Right atrium auricular region (tissue), 2 donors: ENCODE results near the gene PDE2A. TPM values are rescaled to one million over a fixed set of nuclear protein-coding genes. Genes with fewer than 3 reads are reported as not detected.
A peak's percentile ranks its signal among the peaks of the same experiment; 100 is the strongest.

Experiments used
- DNase-seq: peaks from one replicate; pipeline ENCODE4 v3.0.0-alpha.2; 2019; ENCODE audit warnings: low spot score
- H3K27ac ChIP-seq, 2 donors: fragments of 200-600 bp; sonication (generic); 1 replicate in 1 of 2; 2 replicates in 1 of 2; pipeline ENCODE4 v1.5.1; 2016 to 2019
- H3K27me3 ChIP-seq, 2 donors: fragments of 200-600 bp; sonication (generic); one replicate each; pipeline versions ENCODE4 v1.5.1 to v1.6.0; 2017 to 2019
- H3K36me3 ChIP-seq: fragments of 200-600 bp; sonication (generic); one replicate; pipeline ENCODE4 v1.5.1; 2016
- H3K4me1 ChIP-seq, 2 donors: fragments of 200-600 bp; sonication (generic); one replicate each; pipeline versions ENCODE4 v1.5.1 to v1.6.0; 2017 to 2019
- H3K4me3 ChIP-seq, 2 donors: fragments of 200-600 bp; sonication (generic); 1 replicate in 1 of 2; 2 replicates in 1 of 2; pipeline ENCODE4 v1.5.1; 2017 to 2019; ENCODE audit warnings: mild to moderate bottlenecking in 1 of 2, moderate library complexity in 1 of 2
- H3K9me3 ChIP-seq, 2 donors: fragments of 200-600 bp; sonication (generic); one replicate each; pipeline ENCODE4 v1.5.1; 2019
- total RNA-seq, 2 donors: library from RNA; depleted of rRNA; stranded (reverse); fragments of >200 nt; gene quantifications; one replicate each; pipeline ENCODE4 v1.1.0, GENCODE V29; 2016
- TF ChIP-seq, protein P1 (sequence below), 2 donors: fragments of 200-600 bp; sonication (generic); IDR thresholded peaks; one replicate each; pipeline ENCODE4 v1.5.1; 2019; ENCODE audit warnings: antibody characterized with exemption in 2 of 2

Gene PDE2A
- total RNA-seq, 2 donors from 2014 or later, result 23.1 to 34.2 TPM

DNA sequence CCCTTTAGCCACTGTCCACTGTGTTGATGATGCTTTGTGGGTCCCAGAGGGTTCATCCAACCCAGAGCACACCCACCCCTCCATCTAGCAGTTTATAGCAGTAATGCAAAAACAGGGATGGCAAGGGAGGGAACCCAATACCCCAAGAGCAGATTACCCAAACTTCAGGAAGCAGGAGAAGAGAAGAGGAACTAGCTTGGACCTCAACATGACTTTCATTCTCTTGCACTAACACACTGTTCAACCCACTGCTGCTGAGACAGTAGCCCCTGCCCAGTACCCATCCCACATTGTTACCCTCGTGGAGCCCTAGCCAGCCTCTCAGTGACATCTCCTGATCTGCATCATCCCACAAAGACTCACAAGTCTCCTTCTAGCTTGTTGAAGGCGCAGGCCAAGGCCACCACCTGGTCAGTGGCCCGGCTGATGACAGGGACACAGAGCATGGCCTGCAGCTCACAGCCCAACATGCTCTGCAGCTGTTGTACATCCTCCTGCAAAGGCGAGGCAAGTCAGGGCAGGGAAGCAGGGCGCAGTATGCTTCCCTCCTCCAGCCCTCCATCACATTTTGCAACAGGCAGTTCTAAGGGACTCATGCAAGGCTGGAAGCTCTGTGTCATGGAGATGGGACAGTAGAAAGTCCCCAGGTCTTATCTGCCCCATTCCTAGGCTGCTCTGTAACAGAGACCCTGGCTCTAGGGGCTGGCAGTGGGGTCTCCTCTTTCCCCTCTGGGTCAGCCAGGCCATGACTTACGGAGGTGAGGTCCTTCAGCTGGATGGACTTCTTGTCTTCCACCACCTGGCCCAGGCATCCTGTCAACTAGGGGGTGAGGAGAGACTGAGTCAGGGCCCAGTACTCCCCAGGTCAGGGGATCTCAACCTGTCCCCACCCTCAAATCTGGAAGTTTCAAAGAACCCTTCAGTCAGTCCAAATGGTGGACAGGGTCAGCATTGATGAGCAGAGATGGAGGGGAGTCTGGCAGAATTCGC, 85.5 kb downstream of the PDE2A start:
- H3K36me3 ChIP-seq, result no peaks in the 10 kb centered on the region
- no peak overlapping the region for H3K4me3 ChIP-seq
- peaks cover 0 to 25% of the 10 kb centered on the region in 2 donors for H3K4me1 ChIP-seq
- no peaks in the 10 kb centered on the region for H3K9me3 ChIP-seq
- DNase-seq, result no peak
- TF ChIP-seq, protein P1, sequence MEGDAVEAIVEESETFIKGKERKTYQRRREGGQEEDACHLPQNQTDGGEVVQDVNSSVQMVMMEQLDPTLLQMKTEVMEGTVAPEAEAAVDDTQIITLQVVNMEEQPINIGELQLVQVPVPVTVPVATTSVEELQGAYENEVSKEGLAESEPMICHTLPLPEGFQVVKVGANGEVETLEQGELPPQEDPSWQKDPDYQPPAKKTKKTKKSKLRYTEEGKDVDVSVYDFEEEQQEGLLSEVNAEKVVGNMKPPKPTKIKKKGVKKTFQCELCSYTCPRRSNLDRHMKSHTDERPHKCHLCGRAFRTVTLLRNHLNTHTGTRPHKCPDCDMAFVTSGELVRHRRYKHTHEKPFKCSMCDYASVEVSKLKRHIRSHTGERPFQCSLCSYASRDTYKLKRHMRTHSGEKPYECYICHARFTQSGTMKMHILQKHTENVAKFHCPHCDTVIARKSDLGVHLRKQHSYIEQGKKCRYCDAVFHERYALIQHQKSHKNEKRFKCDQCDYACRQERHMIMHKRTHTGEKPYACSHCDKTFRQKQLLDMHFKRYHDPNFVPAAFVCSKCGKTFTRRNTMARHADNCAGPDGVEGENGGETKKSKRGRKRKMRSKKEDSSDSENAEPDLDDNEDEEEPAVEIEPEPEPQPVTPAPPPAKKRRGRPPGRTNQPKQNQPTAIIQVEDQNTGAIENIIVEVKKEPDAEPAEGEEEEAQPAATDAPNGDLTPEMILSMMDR (IDR thresholded peaks at IDR 0.05), result no peak
- no peaks in the 10 kb centered on the region for H3K27me3 ChIP-seq
- no peak overlapping the region for H3K27ac ChIP-seq

DNA sequence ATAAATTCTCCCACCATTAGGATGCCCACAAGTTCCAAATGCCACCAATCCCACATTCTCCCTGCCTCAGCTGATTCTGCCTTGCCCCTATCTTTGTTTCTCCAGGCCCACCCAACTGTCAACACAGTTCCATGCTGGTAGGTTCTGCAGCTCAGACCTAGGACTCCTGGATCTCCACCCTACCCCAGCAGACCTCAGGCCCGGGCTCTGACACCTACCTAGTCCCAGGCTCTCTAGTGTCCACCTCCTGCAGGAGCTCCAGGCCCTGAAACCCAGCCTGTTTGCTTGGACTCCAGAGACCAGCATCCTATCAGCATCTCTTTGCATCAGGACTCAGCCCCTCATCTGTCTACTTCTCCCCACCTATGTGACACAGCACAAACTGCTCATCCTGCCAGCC, 86.5 kb downstream of the PDE2A start:
- H3K36me3 ChIP-seq, result no peaks in the 10 kb centered on the region
- H3K9me3 ChIP-seq, result no peaks in the 10 kb centered on the region
- no peaks in the 10 kb centered on the region for H3K27me3 ChIP-seq
- no peak overlapping the region for H3K27ac ChIP-seq
- DNase-seq, result no peak
- peaks cover 0 to 25% of the 10 kb centered on the region in 2 donors for H3K4me1 ChIP-seq
- no peak overlapping the region for H3K4me3 ChIP-seq
- TF ChIP-seq, protein P1 (IDR thresholded peaks at IDR 0.05), result no peak

DNA sequence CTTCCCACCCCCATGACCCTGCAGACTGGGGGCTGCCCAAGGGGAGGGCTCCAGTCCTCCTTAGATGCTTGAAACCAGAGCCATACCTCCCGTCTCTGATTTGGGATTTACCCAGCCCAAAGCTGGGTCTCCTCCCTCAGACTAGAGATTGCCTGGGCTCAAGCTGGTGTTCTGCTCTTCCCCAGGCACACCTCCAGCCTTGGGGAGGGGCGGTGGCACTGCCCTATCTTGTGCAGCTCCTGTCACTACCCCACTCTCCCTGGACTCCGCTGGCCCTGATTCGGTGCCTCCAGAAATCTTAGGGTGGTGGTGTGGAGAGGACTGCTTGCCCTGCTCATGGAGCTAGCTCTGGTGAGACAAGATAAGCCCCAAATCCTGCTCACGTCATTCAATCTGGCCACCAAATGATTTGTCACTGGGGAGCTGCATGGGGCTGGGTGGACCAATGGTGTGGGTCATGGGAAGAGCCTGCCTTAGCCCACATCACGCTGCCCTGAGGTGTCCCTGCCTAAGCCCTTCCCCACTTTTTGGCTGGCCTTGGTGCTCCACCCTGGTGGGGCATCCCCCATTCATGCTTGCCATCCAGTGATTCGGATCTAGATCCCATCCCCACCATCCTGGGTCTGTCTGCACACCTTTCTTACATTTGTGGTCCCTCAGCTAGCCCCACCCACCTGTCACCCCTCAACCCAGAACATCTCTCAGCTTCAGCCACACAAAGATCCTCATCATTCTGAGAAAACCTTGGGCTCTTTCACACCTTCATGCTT, 87.7 kb downstream of the PDE2A start:
- H3K9me3 ChIP-seq, result no peaks in the 10 kb centered on the region
- TF ChIP-seq, protein P1 (IDR thresholded peaks at IDR 0.05), result no peak
- H3K4me1 ChIP-seq, result peaks cover 0 to 25% of the 10 kb centered on the region in 2 donors
- H3K36me3 ChIP-seq, result no peaks in the 10 kb centered on the region
- H3K4me3 ChIP-seq, result no peak overlapping the region
- no peak for DNase-seq
- no peak overlapping the region for H3K27ac ChIP-seq
- H3K27me3 ChIP-seq, result no peaks in the 10 kb centered on the region

DNA sequence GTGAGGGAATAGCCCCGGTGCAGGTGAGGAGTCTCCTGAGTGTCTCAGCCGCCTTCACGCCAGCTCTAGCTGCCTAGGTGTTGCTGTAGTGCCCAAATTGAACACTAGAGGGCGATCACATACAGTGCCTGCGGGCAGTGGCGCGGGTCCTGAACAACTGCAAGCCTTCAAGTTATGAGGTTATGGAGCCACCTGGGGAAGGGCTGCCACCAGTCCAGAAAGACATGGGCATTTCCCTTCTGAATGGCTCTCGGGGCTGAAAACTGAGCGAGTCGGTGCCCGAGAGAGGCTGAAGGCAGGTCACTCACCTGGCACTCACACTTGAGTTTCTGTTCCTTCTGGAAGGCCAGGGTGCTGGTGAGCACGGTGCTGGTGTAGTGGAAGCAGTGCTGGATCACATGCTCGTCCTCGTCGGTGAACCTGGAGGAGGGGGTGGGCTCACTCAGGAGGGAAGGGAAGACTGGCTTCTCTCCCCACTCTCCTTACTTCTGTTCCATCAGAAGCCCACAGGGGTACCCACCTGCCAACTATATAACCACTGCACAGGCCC, 88.4 kb downstream of the PDE2A start:
- TF ChIP-seq, protein P1 (IDR thresholded peaks at IDR 0.05), result peak; percentile 83 to 94
- no peaks in the 10 kb centered on the region for H3K27me3 ChIP-seq

DNA sequence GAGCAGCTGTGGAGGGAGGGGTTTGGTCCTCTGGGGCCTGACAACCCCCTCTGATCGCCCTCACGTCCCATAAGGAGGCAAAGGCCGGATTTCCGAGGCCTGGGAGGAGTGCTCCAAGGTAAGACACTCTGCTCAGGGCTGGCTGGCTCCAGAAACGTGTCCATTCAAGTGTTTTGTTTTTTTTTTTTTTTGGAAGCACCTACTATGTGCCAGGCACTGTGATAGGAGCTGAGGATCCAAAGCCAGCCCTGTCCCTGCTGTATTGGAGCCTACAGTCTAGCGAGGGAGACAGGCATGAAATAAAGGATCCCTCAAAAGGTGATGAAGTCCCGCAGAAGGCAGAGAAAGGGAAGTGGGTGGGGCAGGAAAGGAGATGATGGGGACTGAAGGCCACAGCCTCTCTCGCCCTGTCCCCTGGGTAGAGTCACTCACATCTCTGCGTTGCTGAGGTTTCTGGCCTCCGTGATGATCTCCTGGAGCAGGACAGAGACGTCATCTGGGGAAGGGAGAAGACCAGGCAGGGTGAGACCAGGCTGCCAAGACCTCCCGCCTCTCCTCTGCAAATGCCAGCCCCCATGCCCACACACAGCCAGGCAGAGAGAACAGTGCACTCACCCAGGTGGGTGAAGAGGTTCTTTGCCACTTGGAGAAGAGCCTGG, 89.2 kb downstream of the PDE2A start:
- H3K27ac ChIP-seq, result no peak overlapping the region

More for the DNA sequence above, 88.4 kb downstream of the PDE2A start:
- no peaks in the 10 kb centered on the region for H3K36me3 ChIP-seq
- DNase-seq, result peak; percentile 75
- peaks cover 0 to 25% of the 10 kb centered on the region in 2 donors for H3K4me1 ChIP-seq
- no peaks in the 10 kb centered on the region for H3K9me3 ChIP-seq
- no peak overlapping the region for H3K4me3 ChIP-seq
- H3K27ac ChIP-seq, result no peak overlapping the region

More for the DNA sequence above, 89.2 kb downstream of the PDE2A start:
- H3K4me3 ChIP-seq, result peak overlapping the region in 1 of 2 donors; percentile 19
- no peaks in the 10 kb centered on the region for H3K36me3 ChIP-seq
- TF ChIP-seq, protein P1 (IDR thresholded peaks at IDR 0.05), result no peak
- H3K27me3 ChIP-seq, result no peaks in the 10 kb centered on the region
- peaks cover 0 to 20% of the 10 kb centered on the region in 2 donors for H3K4me1 ChIP-seq
- H3K9me3 ChIP-seq, result no peaks in the 10 kb centered on the region
- no peak for DNase-seq
